Measurements from ENCODE around the gene SLC2A9. TPM values are rescaled to one million over a fixed set of nuclear protein-coding genes. Genes with fewer than 3 reads are reported as not detected.

Gene SLC2A9
- total and polyA plus RNA-seq, 2 donors (not counting 3 experiments of a cell fraction or from before 2014, with no cell fraction given): 1.6 to 1.8 TPM

DNA sequence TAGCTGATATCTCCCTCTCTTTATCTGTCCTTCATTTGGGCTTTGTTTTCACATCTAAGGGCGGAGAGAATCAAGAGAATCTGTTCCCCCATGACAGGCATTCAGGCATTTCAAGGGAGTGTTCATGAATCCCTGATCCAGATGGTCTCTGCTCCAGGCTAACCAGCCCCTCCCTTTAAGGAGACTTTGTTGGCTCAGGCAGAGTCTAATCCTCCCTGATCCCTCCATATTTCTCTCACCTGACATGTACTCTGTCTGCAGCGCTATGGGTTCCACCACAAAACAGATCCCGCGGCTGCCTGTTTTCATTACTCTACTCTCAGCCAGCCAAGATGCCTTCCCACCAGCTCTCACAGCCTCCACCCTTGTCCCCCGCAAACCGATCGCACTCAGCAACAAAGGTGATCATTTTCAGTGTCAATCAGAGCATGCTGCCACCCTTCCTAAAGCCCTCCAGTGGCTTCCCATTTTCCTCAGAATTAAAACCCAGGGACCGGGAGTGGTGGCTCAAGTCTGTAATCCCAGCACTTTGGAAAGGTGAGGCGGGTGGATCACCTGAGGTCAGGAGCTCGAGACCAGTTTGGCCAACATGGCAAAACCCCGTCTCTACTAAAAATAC lies 30.3 kb upstream of the SLC2A9 start:
- DNase-seq (ENCODE audit: low read depth, low spot score): no peak
- Histone ChIP-seq H3K9ac (replicated peaks; ENCODE audit: extremely low read depth, insufficient read depth, low read length) (no peak overlapping the region), H3K79me2 (ENCODE audit: control insufficient read depth, insufficient read depth, low read length) (no peaks in the 10 kb centered on the region), H2AFZ (ENCODE audit: low read depth, low read length) (no peak overlapping the region), H3K9me3 (replicated peaks; ENCODE audit: control insufficient read depth, insufficient read depth, low read length) (no peaks in the 10 kb centered on the region), H3K4me1 (ENCODE audit: control insufficient read depth, extremely low read depth, insufficient read depth, low read length) (peaks cover 6% of the 10 kb centered on the region), H3K36me3 (ENCODE audit: control insufficient read depth in 2 of 2, extremely low read depth in 1 of 2, insufficient read depth in 2 of 2, low read length in 2 of 2) (no peaks in the 10 kb centered on the region), H3K4me3 (replicated peaks in 1 of 3; ENCODE audit: insufficient read depth in 1 of 3, low read depth in 1 of 3, low read length in 3 of 3) (no peak overlapping the region), H3K27ac (ENCODE audit: insufficient read depth, low read depth, low read length) (no peak overlapping the region), H3K9me1 (replicated peaks; ENCODE audit: control insufficient read depth, extremely low read depth, insufficient read depth, low read length) (no peaks in the 10 kb centered on the region), H4K20me1 (replicated peaks; ENCODE audit: control insufficient read depth, extremely low read depth, insufficient read depth, low read length) (no peaks in the 10 kb centered on the region), H3K4me2 (ENCODE audit: insufficient read depth, low read length) (no peak overlapping the region), H3K27me3 (ENCODE audit: control insufficient read depth in 2 of 2, insufficient read depth in 2 of 2, low read length in 2 of 2) (peaks cover 0 to 3% of the 10 kb centered on the region in 2 experiments)
- TF ChIP-seq EZH2 (IDR thresholded peaks at IDR 0.05; ENCODE audit: borderline replicate concordance, low read depth, low read length, severe bottlenecking): no peak
- BruUV-seq (replicated peaks): no TSS peak
- no peak for FAIRE-seq
- ChIA-PET CTCF (interaction anchor here (1.2 kb wide), 1 partner anchor 36 kb away, joined by 3 read pairs; no protein-coding TSS in a partner anchor), POLR2A (no interaction called here)
- intact Hi-C loops (cut with micrococcal nuclease) (no loop called here), dilution Hi-C loops (cut with MboI; ENCODE audit: extremely low pct_ligation_motif_present, low sequenced_read_pairs) (no loop called here)

GRCh38 chr4:10050721-10051120 lies 29.4 kb upstream of the SLC2A9 start:
- dilution Hi-C loops (cut with MboI; ENCODE audit: extremely low pct_ligation_motif_present, low sequenced_read_pairs): no loop called here

More at GRCh38 chr4:10050721-10051120, 29.4 kb upstream of the SLC2A9 start:
- Histone ChIP-seq H3K36me3 (ENCODE audit: control insufficient read depth in 2 of 2, extremely low read depth in 1 of 2, insufficient read depth in 2 of 2, low read length in 2 of 2) (no peaks in the 10 kb centered on the region), H4K20me1 (replicated peaks; ENCODE audit: control insufficient read depth, extremely low read depth, insufficient read depth, low read length) (no peaks in the 10 kb centered on the region), H3K27ac (ENCODE audit: insufficient read depth, low read depth, low read length) (no peak overlapping the region), H3K4me3 (replicated peaks in 1 of 3; ENCODE audit: insufficient read depth in 1 of 3, low read depth in 1 of 3, low read length in 3 of 3) (no peak overlapping the region), H3K9ac (replicated peaks; ENCODE audit: extremely low read depth, insufficient read depth, low read length) (no peak overlapping the region), H3K9me3 (replicated peaks; ENCODE audit: control insufficient read depth, insufficient read depth, low read length) (no peaks in the 10 kb centered on the region), H3K79me2 (ENCODE audit: control insufficient read depth, insufficient read depth, low read length) (no peaks in the 10 kb centered on the region), H3K4me1 (ENCODE audit: control insufficient read depth, extremely low read depth, insufficient read depth, low read length) (peaks cover 6% of the 10 kb centered on the region), H3K9me1 (replicated peaks; ENCODE audit: control insufficient read depth, extremely low read depth, insufficient read depth, low read length) (no peaks in the 10 kb centered on the region), H3K4me2 (ENCODE audit: insufficient read depth, low read length) (no peak overlapping the region), H3K27me3 (ENCODE audit: control insufficient read depth in 2 of 2, insufficient read depth in 2 of 2, low read length in 2 of 2) (peaks cover 0 to 3% of the 10 kb centered on the region in 2 experiments), H2AFZ (ENCODE audit: low read depth, low read length) (no peak overlapping the region)
- DNase-seq (ENCODE audit: low read depth, low spot score) (no peak), FAIRE-seq (no peak)
- no TSS peak for BruUV-seq (replicated peaks)
- ChIA-PET CTCF (interaction anchor here (1.2 kb wide), 1 partner anchor 35 kb away, joined by 3 read pairs; no protein-coding TSS in a partner anchor), POLR2A (no interaction called here)
- intact Hi-C loops (cut with micrococcal nuclease): no loop called here
- TF ChIP-seq EZH2 (IDR thresholded peaks at IDR 0.05; ENCODE audit: borderline replicate concordance, low read depth, low read length, severe bottlenecking): no peak
- TF ChIP-seq POLR2AphosphoS5 (IDR thresholded peaks at IDR 0.05; ENCODE audit: insufficient read depth, low read depth, low read length): no peak
- TF ChIP-seq MYC (IDR thresholded peaks at IDR 0.05; ENCODE audit: low read depth, low read length): no peak
- TF ChIP-seq GATA2 (IDR thresholded peaks at IDR 0.05; ENCODE audit: insufficient read depth, insufficient read length, low read depth, low read length): no peak
- TF ChIP-seq POLR2A (IDR thresholded peaks at IDR 0.05; ENCODE audit: low read depth, low read length): no peak
- TF ChIP-seq, protein P1, sequence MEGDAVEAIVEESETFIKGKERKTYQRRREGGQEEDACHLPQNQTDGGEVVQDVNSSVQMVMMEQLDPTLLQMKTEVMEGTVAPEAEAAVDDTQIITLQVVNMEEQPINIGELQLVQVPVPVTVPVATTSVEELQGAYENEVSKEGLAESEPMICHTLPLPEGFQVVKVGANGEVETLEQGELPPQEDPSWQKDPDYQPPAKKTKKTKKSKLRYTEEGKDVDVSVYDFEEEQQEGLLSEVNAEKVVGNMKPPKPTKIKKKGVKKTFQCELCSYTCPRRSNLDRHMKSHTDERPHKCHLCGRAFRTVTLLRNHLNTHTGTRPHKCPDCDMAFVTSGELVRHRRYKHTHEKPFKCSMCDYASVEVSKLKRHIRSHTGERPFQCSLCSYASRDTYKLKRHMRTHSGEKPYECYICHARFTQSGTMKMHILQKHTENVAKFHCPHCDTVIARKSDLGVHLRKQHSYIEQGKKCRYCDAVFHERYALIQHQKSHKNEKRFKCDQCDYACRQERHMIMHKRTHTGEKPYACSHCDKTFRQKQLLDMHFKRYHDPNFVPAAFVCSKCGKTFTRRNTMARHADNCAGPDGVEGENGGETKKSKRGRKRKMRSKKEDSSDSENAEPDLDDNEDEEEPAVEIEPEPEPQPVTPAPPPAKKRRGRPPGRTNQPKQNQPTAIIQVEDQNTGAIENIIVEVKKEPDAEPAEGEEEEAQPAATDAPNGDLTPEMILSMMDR (IDR thresholded peaks at IDR 0.05; ENCODE audit: extremely low read depth in 1 of 2, insufficient read depth in 1 of 2, low read depth in 1 of 2, low read length in 2 of 2): no peak
- no peak for TF ChIP-seq FOS (IDR thresholded peaks at IDR 0.05; ENCODE audit: borderline replicate concordance, insufficient read depth, low read length)
- no peak for TF ChIP-seq MAX (IDR thresholded peaks at IDR 0.05; ENCODE audit: insufficient read depth, insufficient read length)
- no peak for TF ChIP-seq JUN (IDR thresholded peaks at IDR 0.05; ENCODE audit: borderline replicate concordance, insufficient read depth, insufficient read length, low read depth)
